Kidney (tissue), 14 donors: ENCODE results near the gene DCST1. TPM values are rescaled to one million over a fixed set of nuclear protein-coding genes. Genes with fewer than 3 reads are reported as not detected.

Experiments used
- DNase-seq, 5 donors: peaks; one replicate each; pipeline ENCODE4 v3.0.0-alpha.2; 2013 to 2020
- FAIRE-seq: peaks from 2 replicates; lab custom pipeline; 2012; peaks lifted over from hg19 to GRCh38; lab: Jason Lieb, UNC
- H3K27ac ChIP-seq, 2 donors: one replicate each; pipeline ENCODE4 v1.7.0; 2013; ENCODE audit warnings: low read depth in 2 of 2, low read length in 2 of 2, inconsistent platforms in 1 of 2
- H3K27me3 ChIP-seq: one replicate; pipeline ENCODE4 v1.7.1; 2013; ENCODE audit warnings: low read length, inconsistent platforms; ENCODE audit not compliant: control insufficient read depth, insufficient read depth
- H3K36me3 ChIP-seq, 3 donors: one replicate each; pipeline versions ENCODE4 v1.7.0 to v1.7.1; 2013; ENCODE audit warnings: low read length in 3 of 3, control low read depth in 1 of 3, inconsistent platforms in 1 of 3; ENCODE audit not compliant: insufficient read depth in 3 of 3, control insufficient read depth in 2 of 3
- H3K4me1 ChIP-seq, 3 donors: one replicate each; pipeline versions ENCODE4 v1.7.0 to v1.7.1; 2013; ENCODE audit warnings: low read length in 3 of 3, inconsistent platforms in 1 of 3, low read depth in 1 of 3; ENCODE audit not compliant: control insufficient read depth in 2 of 3, insufficient read depth in 2 of 3
- H3K4me3 ChIP-seq, 3 donors: one replicate each; pipeline versions ENCODE4 v1.7.0 to v1.8.1; 2013; ENCODE audit warnings: low read length in 3 of 3, control low read depth in 1 of 3, inconsistent platforms in 1 of 3
- H3K9ac ChIP-seq, 3 donors: one replicate each; pipeline versions ENCODE4 v1.7.0 to v1.7.1; 2013; ENCODE audit warnings: low read length in 3 of 3, control low read depth in 1 of 3, inconsistent platforms in 1 of 3
- H3K9me3 ChIP-seq, 3 donors: one replicate each; pipeline versions ENCODE4 v1.7.0 to v1.7.1; 2013; ENCODE audit warnings: low read length in 3 of 3, control low read depth in 1 of 3, inconsistent platforms in 1 of 3; ENCODE audit not compliant: control insufficient read depth in 2 of 3, insufficient read depth in 1 of 3
- intact Hi-C: fragments of 100-400 bp; cut with DNase I; formaldehyde crosslinking; loops from one replicate; pipeline ENCODE4 v1.11.1; 2022
- polyA plus RNA-seq: library from polyadenylated mRNA; stranded (reverse); fragments of 350-450 nt; fragmentation: Illumina TruSeq; extraction: RNeasy Lipid Tissue Mini Kit (QIAGEN cat#74804); gene quantifications from one replicate; pipeline ENCODE4 v1.2.3, GENCODE V29; 2014; ENCODE audit warnings: low read depth, low replicate concordance; ENCODE audit not compliant: insufficient read depth
- total RNA-seq: library from RNA; stranded (reverse); fragmentation: NEBNext Ultra II Directional; extraction: Animal tissue kit (Norgen Biotek cat#: 25700); gene quantifications from one replicate; pipeline ENCODE4 v1.2.1, GENCODE V29; 2021
- TF ChIP-seq, protein P1 (sequence below): IDR thresholded peaks from 3 replicates; pipeline ENCODE4 v1.5.1; 2012; ENCODE audit warnings: mild to moderate bottlenecking, moderate library complexity, borderline replicate concordance; ENCODE audit not compliant: insufficient read depth; ENCODE audit errors: extremely low read depth
- donor health status: control.
- donor health status: control.
- donor health status: control.
- donor health status: control.
- donor health status: control.
- donor health status: DM: yes; HTN: yes; CAD: no.
- donor health status: Normal renal cell carcinoma (clear cell type).

DCST1 gene
- total and polyA plus RNA-seq, 2 donors from 2014 or later: not detected

DNA sequence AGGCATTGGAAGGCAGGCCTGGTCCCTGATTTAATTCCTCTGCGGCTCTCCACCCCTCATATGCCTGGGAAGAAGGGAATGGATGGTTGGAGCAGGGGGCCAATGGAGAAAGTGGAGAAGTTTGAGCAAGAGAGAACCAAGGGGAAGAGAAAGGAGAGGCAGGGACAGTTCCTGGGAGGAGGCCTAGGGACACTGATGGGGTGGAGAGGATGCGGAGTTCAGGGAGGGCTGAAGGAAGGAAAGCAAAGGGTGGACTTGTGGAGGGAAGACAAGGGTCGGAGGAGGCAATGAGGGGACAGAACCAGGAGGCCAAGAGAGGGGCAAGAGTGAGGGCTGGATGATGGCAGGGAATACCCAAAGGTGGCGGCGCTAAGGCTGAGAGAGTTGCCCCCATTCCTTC, 23.9 kb upstream of the DCST1 start:
- DNase-seq: no peak
- no peaks in the 10 kb centered on the region for H3K36me3 ChIP-seq
- TF ChIP-seq, protein P1, sequence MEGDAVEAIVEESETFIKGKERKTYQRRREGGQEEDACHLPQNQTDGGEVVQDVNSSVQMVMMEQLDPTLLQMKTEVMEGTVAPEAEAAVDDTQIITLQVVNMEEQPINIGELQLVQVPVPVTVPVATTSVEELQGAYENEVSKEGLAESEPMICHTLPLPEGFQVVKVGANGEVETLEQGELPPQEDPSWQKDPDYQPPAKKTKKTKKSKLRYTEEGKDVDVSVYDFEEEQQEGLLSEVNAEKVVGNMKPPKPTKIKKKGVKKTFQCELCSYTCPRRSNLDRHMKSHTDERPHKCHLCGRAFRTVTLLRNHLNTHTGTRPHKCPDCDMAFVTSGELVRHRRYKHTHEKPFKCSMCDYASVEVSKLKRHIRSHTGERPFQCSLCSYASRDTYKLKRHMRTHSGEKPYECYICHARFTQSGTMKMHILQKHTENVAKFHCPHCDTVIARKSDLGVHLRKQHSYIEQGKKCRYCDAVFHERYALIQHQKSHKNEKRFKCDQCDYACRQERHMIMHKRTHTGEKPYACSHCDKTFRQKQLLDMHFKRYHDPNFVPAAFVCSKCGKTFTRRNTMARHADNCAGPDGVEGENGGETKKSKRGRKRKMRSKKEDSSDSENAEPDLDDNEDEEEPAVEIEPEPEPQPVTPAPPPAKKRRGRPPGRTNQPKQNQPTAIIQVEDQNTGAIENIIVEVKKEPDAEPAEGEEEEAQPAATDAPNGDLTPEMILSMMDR: no peak
- FAIRE-seq: no peak
- H3K4me3 ChIP-seq: no peak overlapping the region
- H3K27me3 ChIP-seq: no peaks in the 10 kb centered on the region
- H3K4me1 ChIP-seq: peaks cover 0 to 53% (median 30%) of the 10 kb centered on the region in 3 donors
- no peak overlapping the region for H3K9ac ChIP-seq
- no peaks in the 10 kb centered on the region for H3K9me3 ChIP-seq
- intact Hi-C loops: no loop called here
- H3K27ac ChIP-seq: no peak overlapping the region

DNA sequence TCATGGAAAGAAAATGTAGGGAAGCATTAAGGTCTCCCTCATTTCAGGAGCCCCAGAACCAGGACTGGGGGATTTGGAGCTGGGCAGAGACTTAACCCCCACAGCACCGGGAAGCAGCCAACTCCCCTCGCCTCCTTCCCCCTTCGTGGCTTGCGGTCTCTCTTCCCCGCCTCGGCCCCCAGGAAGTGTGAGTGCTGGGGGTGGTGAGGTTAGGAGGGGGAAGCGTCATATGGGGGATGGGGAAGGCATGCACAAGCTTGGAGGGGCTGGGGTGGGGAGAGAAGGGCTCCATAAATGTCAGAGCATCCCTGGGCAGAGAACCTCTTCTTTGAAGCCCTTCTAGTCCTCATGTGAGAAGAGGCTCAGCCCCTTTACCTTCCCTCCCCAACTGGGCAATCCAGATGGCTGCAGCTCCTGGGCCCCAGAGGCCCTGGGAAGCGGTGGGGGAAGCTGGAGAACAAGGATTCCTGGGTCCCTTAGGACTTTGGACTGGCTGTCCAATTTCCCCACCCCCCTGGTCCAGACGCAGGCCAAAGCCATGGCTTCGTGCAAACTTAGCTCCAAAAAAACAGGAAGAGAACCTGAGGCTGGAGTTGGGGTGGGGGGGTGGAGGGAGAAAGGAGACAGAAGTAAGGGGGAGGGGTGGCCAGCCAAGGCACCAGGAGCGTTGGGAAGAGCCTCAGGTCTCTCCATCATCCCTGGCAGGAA, 23.3 kb upstream of the DCST1 start:
- Histone ChIP-seq H3K9ac (no peak overlapping the region), H3K4me1 (peaks cover 0 to 48% (median 30%) of the 10 kb centered on the region in 3 donors), H3K27ac (no peak overlapping the region), H3K27me3 (no peaks in the 10 kb centered on the region), H3K36me3 (no peaks in the 10 kb centered on the region), H3K4me3 (no peak overlapping the region), H3K9me3 (no peaks in the 10 kb centered on the region)
- TF ChIP-seq, protein P1: no peak
- intact Hi-C loops: no loop called here
- DNase-seq (peak in 1 of 5 donors; percentile 59), FAIRE-seq (no peak)

DNA sequence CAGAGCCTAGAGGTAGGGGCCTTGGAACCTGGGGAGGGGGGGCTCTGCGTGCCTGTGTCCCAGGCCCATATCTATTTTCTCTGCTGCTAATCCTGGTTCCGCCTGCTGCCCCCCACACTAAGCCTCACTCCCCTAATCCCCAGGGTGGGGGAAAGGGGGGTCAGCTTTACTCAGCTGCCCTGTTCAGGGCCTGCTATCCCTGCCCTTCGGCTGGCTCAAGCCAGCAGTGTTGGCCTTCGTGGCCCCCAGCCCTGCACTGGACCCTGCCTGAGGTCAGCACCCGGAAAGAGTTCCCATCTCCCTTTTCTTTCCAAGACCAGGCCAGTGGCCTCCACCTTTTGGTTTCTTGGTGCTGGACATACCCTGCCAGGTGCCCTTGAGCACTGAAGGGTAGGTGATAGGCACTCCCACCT, 22.6 kb upstream of the DCST1 start:
- Histone ChIP-seq H3K4me3 (no peak overlapping the region), H3K27ac (peak overlapping the region in 1 of 2 donors; percentile 57), H3K36me3 (no peaks in the 10 kb centered on the region), H3K4me1 (peaks cover 0 to 46% (median 29%) of the 10 kb centered on the region in 3 donors), H3K27me3 (no peaks in the 10 kb centered on the region), H3K9ac (no peak overlapping the region), H3K9me3 (no peaks in the 10 kb centered on the region)
- intact Hi-C loops: no loop called here
- DNase-seq (no peak), FAIRE-seq (no peak)
- TF ChIP-seq, protein P1: no peak
